Measurements from ENCODE around the gene APOOL. TPM values are rescaled to one million over a fixed set of nuclear protein-coding genes. Genes with fewer than 3 reads are reported as not detected.

APOOL gene
- total and polyA plus RNA-seq, 10 of the 15 experiments (the other 5 are each of a cell fraction or from before 2014, with no cell fraction given), result 4.4 to 14.7 (median 7.7) TPM

- ChIA-PET SMC1A (ENCODE audit: uncharacterized antibody, unreplicated experiment) (no interaction called here), POLR2A (no interaction called here), CTCF (no interaction called here), RAD21 (ENCODE audit: unreplicated experiment) (no interaction called here)
- DNase-seq (ENCODE audit: low read depth, low spot score), result no peak
- no peak overlapping the region for H3K9ac ChIP-seq (ENCODE audit: control insufficient read depth, insufficient read depth, low read length)
- no peaks in the 10 kb centered on the region for H3K36me3 ChIP-seq (ENCODE audit: control insufficient read depth in 2 of 2, insufficient read depth in 2 of 2, low read length in 1 of 2)
- no peaks in the 10 kb centered on the region for H4K20me1 ChIP-seq (ENCODE audit: control insufficient read depth, insufficient read depth)
- no peak overlapping the region for H3K4me2 ChIP-seq (ENCODE audit: control insufficient read depth, insufficient read depth)
- ATAC-seq, result no peak
- H3K4me3 ChIP-seq, result no peak overlapping the region
- no TSS peak for BruUV-seq (replicated peaks)
- H3K9me3 ChIP-seq (replicated peaks; ENCODE audit: control insufficient read depth, insufficient read depth, low read length), result no peaks in the 10 kb centered on the region
- no peak overlapping the region for H2AFZ ChIP-seq (ENCODE audit: control insufficient read depth, low read depth, low read length)
- no peak for FAIRE-seq
- WGBS (ENCODE audit: insufficient coverage, insufficient replicate concordance, low lambda C conversion rate, missing lambda C conversion rate), result 56% methylated on average over 16 of the region's 19 CpGs
- no peaks in the 10 kb centered on the region for H3K27me3 ChIP-seq (replicated peaks in 1 of 2; ENCODE audit: control insufficient read depth in 2 of 2, insufficient read depth in 2 of 2, low read length in 1 of 2)
- intact Hi-C loops (cut with micrococcal nuclease; ENCODE audit: unreplicated experiment), result no loop called here
- TF ChIP-seq BMI1 (IDR thresholded peaks at IDR 0.05; ENCODE audit: borderline replicate concordance) (no peak), NFXL1 (IDR thresholded peaks at IDR 0.05; ENCODE audit: borderline replicate concordance) (no peak), TAF1 (IDR thresholded peaks at IDR 0.05; ENCODE audit: borderline replicate concordance, low read depth, low read length) (no peak), ATF3 (IDR thresholded peaks at IDR 0.05; ENCODE audit: borderline replicate concordance, extremely low read depth, low read depth, low read length) (no peak), E2F8 (IDR thresholded peaks at IDR 0.05; ENCODE audit: low read depth, partially characterized antibody) (no peak), ZBTB40 (IDR thresholded peaks at IDR 0.05; ENCODE audit: borderline replicate concordance) (no peak), CEBPZ (IDR thresholded peaks at IDR 0.05; ENCODE audit: low read depth, low read length) (no peak), GATAD2B (conservative IDR thresholded peaks at IDR 0.05; ENCODE audit: low read depth) (no peak), SMAD1 (IDR thresholded peaks at IDR 0.05; ENCODE audit: low read depth, partially characterized antibody) (no peak), HSF1 (IDR thresholded peaks at IDR 0.05; ENCODE audit: low read depth, low read length) (no peak), ASH2L (IDR thresholded peaks at IDR 0.05; ENCODE audit: borderline replicate concordance, low read depth) (no peak)
- in situ Hi-C loops (cut with MboI), result no loop called here
- no peaks in the 10 kb centered on the region for H3K79me2 ChIP-seq (ENCODE audit: control insufficient read depth, insufficient read depth, low read length)
- no peaks in the 10 kb centered on the region for H3K4me1 ChIP-seq (ENCODE audit: control insufficient read depth, insufficient read depth, low read length)
- no peak overlapping the region for H3K27ac ChIP-seq (ENCODE audit: control insufficient read depth, insufficient read depth)
Measured at GRCh38 chrX:84974803-84975202, 28.9 kb upstream of the APOOL start.
